GM23248 (cell line): ENCODE measurements around the gene POLA1. TPM values are rescaled to one million over a fixed set of nuclear protein-coding genes. Genes with fewer than 3 reads are reported as not detected.

Source experiments
- DNase-seq: peaks from one replicate; pipeline ENCODE4 v3.0.0-alpha.2; 2015
- H2AFZ ChIP-seq: fragments of 200-600 bp; sonication (generic); 2 replicates; pipeline ENCODE4 v1.6.1; 2016; ENCODE audit warnings: antibody characterized with exemption
- H3F3A ChIP-seq: fragments of 200-600 bp; sonication (generic); 2 replicates; pipeline ENCODE4 v1.6.1; 2016; ENCODE audit warnings: mild to moderate bottlenecking, antibody characterized with exemption, mixed run types; ENCODE audit not compliant: insufficient read depth
- H3K27ac ChIP-seq: fragments of 200-600 bp; sonication (generic); 2 replicates; pipeline ENCODE4 v1.5.1; 2016; ENCODE audit warnings: mild to moderate bottlenecking
- H3K27me3 ChIP-seq: fragments of 200-600 bp; sonication (generic); replicated peaks from 2 replicates; pipeline ENCODE4 v1.6.1; 2016; ENCODE audit warnings: mild to moderate bottlenecking; ENCODE audit not compliant: insufficient read depth
- H3K36me3 ChIP-seq: fragments of 200-600 bp; sonication (generic); 2 replicates; pipeline ENCODE4 v1.6.1; 2016; ENCODE audit warnings: low read depth, mild to moderate bottlenecking
- H3K4me1 ChIP-seq: fragments of 200-600 bp; sonication (generic); 2 replicates; pipeline ENCODE4 v1.6.1; 2016; ENCODE audit warnings: mild to moderate bottlenecking; ENCODE audit not compliant: insufficient read depth
- H3K4me2 ChIP-seq: fragments of 200-600 bp; sonication (generic); one replicate; pipeline ENCODE4 v1.6.1; 2016; ENCODE audit warnings: mild to moderate bottlenecking; ENCODE audit not compliant: unreplicated experiment
- H3K4me3 ChIP-seq: fragments of 200-600 bp; sonication (generic); 2 replicates; pipeline ENCODE4 v1.5.1; 2016; ENCODE audit warnings: mild to moderate bottlenecking
- H3K79me2 ChIP-seq: fragments of 200-600 bp; sonication (generic); 2 replicates; pipeline ENCODE4 v1.6.1; 2016; ENCODE audit warnings: mild to moderate bottlenecking; ENCODE audit not compliant: insufficient read depth
- H3K9ac ChIP-seq: fragments of 200-600 bp; sonication (generic); 2 replicates; pipeline ENCODE4 v1.6.1; 2016; ENCODE audit warnings: mild to moderate bottlenecking
- H3K9me2 ChIP-seq: fragments of 200-600 bp; sonication (generic); 2 replicates; pipeline ENCODE4 v1.6.1; 2016; ENCODE audit warnings: mixed run types, mild to moderate bottlenecking, moderate library complexity; ENCODE audit not compliant: insufficient read depth
- H3K9me3 ChIP-seq: fragments of 200-600 bp; sonication (generic); one replicate; pipeline ENCODE4 v1.6.1; 2017; ENCODE audit warnings: low read depth
- H4K20me1 ChIP-seq: fragments of 200-600 bp; sonication (generic); 2 replicates; pipeline ENCODE4 v1.6.0; 2016; ENCODE audit not compliant: insufficient read depth
- EZH2 ChIP-seq: fragments of 200-600 bp; sonication (generic); IDR thresholded peaks from 2 replicates; pipeline ENCODE4 v1.6.1; 2018; ENCODE audit warnings: antibody characterized with exemption, mild to moderate bottlenecking; ENCODE audit not compliant: insufficient read depth, poor library complexity, severe bottlenecking
- EZH2phosphoT487 ChIP-seq: fragments of 200-600 bp; sonication (generic); IDR thresholded peaks from 2 replicates; pipeline ENCODE4 v1.6.1; 2018; ENCODE audit warnings: antibody characterized with exemption, moderate library complexity, mild to moderate bottlenecking, low read depth; ENCODE audit not compliant: insufficient read depth
- WGBS, 2 experiments: methylation state at CpG; one replicate each; pipeline ENCODE4 v1.1.6; 2015 to 2017; ENCODE audit warnings: low lambda C conversion rate in 2 of 2, low coverage in 1 of 2; ENCODE audit errors: missing lambda C conversion rate in 2 of 2; 5-methylcytosine and 5-hydroxymethylcytosine counted together
- in situ Hi-C: fragments of 300-500 bp; cut with MboI; formaldehyde crosslinking; loops from 2 replicates; pipeline ENCODE4 v1.15.0; 2020
- polyA plus RNA-seq: library from polyadenylated mRNA; unstranded; fragments of >200 nt; fragmentation: Nextera tagmentation; extraction: Ambion mirVana; gene quantifications from 2 replicates; pipeline ENCODE4 v1.2.1, GENCODE V29; 2016
- total RNA-seq: library from RNA; depleted of rRNA; stranded (reverse); fragments of >200 nt; shearing (Covaris generic); gene quantifications from 2 replicates; pipeline ENCODE4 v1.2.3, GENCODE V29; 2014

POLA1 gene
- total and polyA plus RNA-seq, 2 experiments from 2014 or later: 4.1 to 6.7 TPM

GRCh38 chrX:24955372-24955930 lies 261.7 kb downstream of the POLA1 start:
- WGBS, 2 experiments: 96 to 100% methylated on average over 2 of the region's 2 CpGs
- no peak for TF ChIP-seq EZH2phosphoT487
- TF ChIP-seq EZH2: no peak
- Histone ChIP-seq H3K79me2 (no peaks in the 10 kb centered on the region), H3K36me3 (no peaks in the 10 kb centered on the region), H2AFZ (no peak overlapping the region), H3K9ac (no peak overlapping the region), H3K27ac (no peak overlapping the region), H3K9me2 (no peaks in the 10 kb centered on the region), H3K4me3 (no peak overlapping the region), H3K4me1 (0 out of 2 replicates have a peak, but pooled peaks cover 4% of the 10 kb centered on the region), H3K9me3 (no peaks in the 10 kb centered on the region), H3K27me3 (no peaks in the 10 kb centered on the region), H3F3A (no peaks in the 10 kb centered on the region), H4K20me1 (no peaks in the 10 kb centered on the region), H3K4me2 (no peak overlapping the region)
- no peak for DNase-seq
- in situ Hi-C loops: no loop called here

GRCh38 chrX:24956828-24957227 lies 263.1 kb downstream of the POLA1 start:
- Histone ChIP-seq H3K4me3 (no peak overlapping the region), H3K9ac (no peak overlapping the region), H3F3A (no peaks in the 10 kb centered on the region), H3K9me2 (no peaks in the 10 kb centered on the region), H3K27ac (no peak overlapping the region), H3K27me3 (no peaks in the 10 kb centered on the region), H3K36me3 (no peaks in the 10 kb centered on the region), H4K20me1 (no peaks in the 10 kb centered on the region), H2AFZ (no peak overlapping the region), H3K4me2 (no peak overlapping the region), H3K79me2 (no peaks in the 10 kb centered on the region), H3K9me3 (no peaks in the 10 kb centered on the region), H3K4me1 (0 out of 2 replicates have a peak, but pooled peaks cover 4% of the 10 kb centered on the region)
- DNase-seq: peak; percentile 23
- in situ Hi-C loops: no loop called here
- no peak for TF ChIP-seq EZH2phosphoT487
- TF ChIP-seq EZH2: no peak

- Histone ChIP-seq H2AFZ (no peak overlapping the region), H3K4me3 (no peak overlapping the region), H3K27me3 (no peaks in the 10 kb centered on the region), H3F3A (no peaks in the 10 kb centered on the region), H3K4me1 (0 out of 2 replicates have a peak, but pooled peaks cover 1% of the 10 kb centered on the region), H3K36me3 (no peaks in the 10 kb centered on the region), H3K9ac (no peak overlapping the region), H3K9me3 (no peaks in the 10 kb centered on the region), H3K79me2 (no peaks in the 10 kb centered on the region), H3K4me2 (no peak overlapping the region), H3K9me2 (no peaks in the 10 kb centered on the region), H3K27ac (no peak overlapping the region), H4K20me1 (no peaks in the 10 kb centered on the region)
- no peak for TF ChIP-seq EZH2
- no peak for TF ChIP-seq EZH2phosphoT487
- 96 to 100% methylated on average over 1 of the region's 1 CpG for WGBS, 2 experiments
- no peak for DNase-seq
- in situ Hi-C loops: no loop called here
Observed at GRCh38 chrX:24961809-24962208, 268.1 kb downstream of the POLA1 start.

GRCh38 chrX:24963823-24964222 lies 270.1 kb downstream of the POLA1 start:
- Histone ChIP-seq H3K4me1 (no peaks in the 10 kb centered on the region), H3K9me3 (no peaks in the 10 kb centered on the region), H3F3A (no peaks in the 10 kb centered on the region), H3K4me3 (no peak overlapping the region), H3K4me2 (no peak overlapping the region), H3K79me2 (no peaks in the 10 kb centered on the region), H3K27ac (no peak overlapping the region), H4K20me1 (no peaks in the 10 kb centered on the region), H3K9me2 (no peaks in the 10 kb centered on the region), H3K27me3 (no peaks in the 10 kb centered on the region), H3K36me3 (no peaks in the 10 kb centered on the region), H3K9ac (no peak overlapping the region), H2AFZ (no peak overlapping the region)
- in situ Hi-C loops: no loop called here
- TF ChIP-seq EZH2 (no peak), EZH2phosphoT487 (no peak)
- DNase-seq: no peak
- WGBS, 2 experiments: 57 to 66% methylated on average over 2 of the region's 2 CpGs

GRCh38 chrX:24965372-24965771 lies 271.7 kb downstream of the POLA1 start:
- no peak overlapping the region for H2AFZ ChIP-seq
- H3K9ac ChIP-seq: no peak overlapping the region
- no peak for DNase-seq
- H3F3A ChIP-seq: no peaks in the 10 kb centered on the region
- no peaks in the 10 kb centered on the region for H3K79me2 ChIP-seq
- WGBS, 2 experiments: 95% methylated on average over 1 of the region's 1 CpG; no CpG with 5 or more reads in 1 of the 2 experiments
- H3K4me3 ChIP-seq: no peak overlapping the region
- H3K27ac ChIP-seq: no peak overlapping the region
- H3K9me2 ChIP-seq: no peaks in the 10 kb centered on the region
- TF ChIP-seq EZH2phosphoT487 (no peak), EZH2 (no peak)
- H3K4me1 ChIP-seq: no peaks in the 10 kb centered on the region
- no peaks in the 10 kb centered on the region for H3K9me3 ChIP-seq
- no peak overlapping the region for H3K4me2 ChIP-seq
- H4K20me1 ChIP-seq: no peaks in the 10 kb centered on the region
- no peaks in the 10 kb centered on the region for H3K36me3 ChIP-seq
- in situ Hi-C loops: no loop called here
- H3K27me3 ChIP-seq: no peaks in the 10 kb centered on the region
